Sigmoid colon (tissue), 4 donors: ENCODE results near the gene AP4M1.

Experiments
- CTCF ChIP-seq, 4 experiments: fragments of 450-650 bp in 3 of 4; fragments of 200-600 bp in 1 of 4; IDR thresholded peaks; one replicate each; pipeline ENCODE4 v1.5.1; 2016 to 2019; ENCODE audit warnings: antibody characterized with exemption in 4 of 4, mild to moderate bottlenecking in 3 of 4, moderate library complexity in 2 of 4
- POLR2AphosphoS5 ChIP-seq, 4 donors: sonication (generic); formaldehyde crosslinking; IDR thresholded peaks; one replicate each; pipeline ENCODE4 v1.6.1; 2017; ENCODE audit warnings: antibody characterized with exemption in 4 of 4

GRCh38 chr7:100119970-100120732 is 18.7 kb downstream of the AP4M1 start:
- TF ChIP-seq CTCF (IDR thresholded peaks at IDR 0.05) (no peak), POLR2AphosphoS5 (IDR thresholded peaks at IDR 0.05) (peak in 1 of 4 donors; percentile 40)
